GM23338 (cell line): ENCODE results near the gene CELF4.

Experiments used
- CTCF ChIP-seq, 2 experiments: fragments of 200-600 bp in 1 of 2; sonication (generic) in 1 of 2; conservative IDR thresholded peaks; 2 replicates each; pipeline versions ENCODE4 v1.5.1 to v1.6.1; 2016 to 2017; ENCODE audit warnings: antibody characterized with exemption in 2 of 2, low read depth in 2 of 2, mild to moderate bottlenecking in 2 of 2, moderate library complexity in 1 of 2
- EZH2 ChIP-seq: fragments of 200-600 bp; sonication (generic); IDR thresholded peaks from one replicate; pipeline ENCODE4 v1.8.0; 2017; ENCODE audit warnings: antibody characterized with exemption, mild to moderate bottlenecking, low read depth; ENCODE audit not compliant: unreplicated experiment
- NANOG ChIP-seq: IDR thresholded peaks from 2 replicates; pipeline ENCODE4 v1.6.1; 2016; ENCODE audit warnings: antibody characterized with exemption, borderline replicate concordance
- POLR2AphosphoS5 ChIP-seq: IDR thresholded peaks from 2 replicates; pipeline ENCODE4 v1.6.1; 2016; ENCODE audit warnings: antibody characterized with exemption, low read depth
- REST ChIP-seq: IDR thresholded peaks from one replicate; pipeline ENCODE4 v1.6.1; 2018; ENCODE audit warnings: antibody characterized with exemption; ENCODE audit not compliant: unreplicated experiment

GRCh38 chr18:37452015-37452414 is 113.6 kb downstream of the CELF4 start:
- no peak for TF ChIP-seq EZH2
- TF ChIP-seq CTCF (conservative IDR thresholded peaks at IDR 0.05; ENCODE audit: low read depth in 2 of 2) = no peak
- TF ChIP-seq REST = no peak
- no peak for TF ChIP-seq NANOG
- TF ChIP-seq POLR2AphosphoS5 = no peak
